SK-N-SH treated with all-trans-retinoic acid at 6 μM for 48 hours (cell line): ENCODE results near the gene CCDC124.

ENCODE experiments used
- ATAC-seq: fragments of 200-7000 bp; cut with Tn5 transposase; 3 replicates; pipeline ENCODE4 v1.9.1; 2020; ENCODE audit warnings: mild to moderate bottlenecking, moderate library complexity
- ARNTL ChIP-seq: fragments of 450-650 bp; formaldehyde crosslinking; IDR thresholded peaks from 2 replicates; pipeline ENCODE4 v1.5.0; 2020; ENCODE audit warnings: low read depth, mild to moderate bottlenecking, moderate library complexity, borderline replicate concordance
- CREB5 ChIP-seq: fragments of 250-450 bp; sonication (Bioruptor Pico); IDR thresholded peaks from 2 replicates; pipeline ENCODE4 v1.5.1; 2020; ENCODE audit warnings: low read depth, mild to moderate bottlenecking, moderate library complexity
- CSDC2 ChIP-seq: fragments of 250-450 bp; sonication (Bioruptor Pico); IDR thresholded peaks from 2 replicates; pipeline ENCODE4 v1.5.0; 2020; ENCODE audit warnings: mild to moderate bottlenecking, moderate library complexity
- CSRNP3 ChIP-seq: fragments of 250-450 bp; sonication (Bioruptor Pico); IDR thresholded peaks from 2 replicates; pipeline ENCODE4 v1.5.1; 2021; ENCODE audit warnings: mild to moderate bottlenecking, moderate library complexity
- ESRRG ChIP-seq: fragments of 250-450 bp; sonication (Bioruptor Pico); IDR thresholded peaks from 2 replicates; pipeline ENCODE4 v1.6.1; 2021; ENCODE audit warnings: mild to moderate bottlenecking
- GLIS3 ChIP-seq: fragments of 250-450 bp; sonication (Bioruptor Pico); IDR thresholded peaks from 2 replicates; pipeline ENCODE4 v1.5.0; 2020; ENCODE audit warnings: mild to moderate bottlenecking, moderate library complexity
- OSR1 ChIP-seq: fragments of 250-450 bp; sonication (Bioruptor Pico); IDR thresholded peaks from 2 replicates; pipeline ENCODE4 v1.8.0; 2022; ENCODE audit warnings: moderate library complexity, mild to moderate bottlenecking, inconsistent platforms
- POU6F1 ChIP-seq: fragments of 250-450 bp; sonication (Bioruptor Pico); IDR thresholded peaks from 2 replicates; pipeline ENCODE4 v1.8.0; 2021; ENCODE audit warnings: low read depth, mild to moderate bottlenecking, moderate library complexity, borderline replicate concordance
- PPARA ChIP-seq: fragments of 250-450 bp; sonication (Bioruptor Pico); IDR thresholded peaks from 2 replicates; pipeline ENCODE4 v1.5.0; 2020; ENCODE audit warnings: mild to moderate bottlenecking, borderline replicate concordance
- RARB ChIP-seq: fragments of 250-450 bp; sonication (Bioruptor Pico); IDR thresholded peaks from 2 replicates; pipeline ENCODE4 v1.8.0; 2021; ENCODE audit warnings: mild to moderate bottlenecking, moderate library complexity
- TCF4 ChIP-seq: fragments of 250-450 bp; sonication (Bioruptor Pico); IDR thresholded peaks from 2 replicates; pipeline ENCODE4 v1.8.0; 2021; ENCODE audit warnings: mild to moderate bottlenecking, moderate library complexity, borderline replicate concordance
- TOX ChIP-seq: fragments of 250-450 bp; sonication (Bioruptor Pico); IDR thresholded peaks from 2 replicates; pipeline ENCODE4 v1.8.0; 2021; ENCODE audit warnings: mild to moderate bottlenecking, moderate library complexity, borderline replicate concordance
- TSHZ2 ChIP-seq: fragments of 250-450 bp; sonication (Bioruptor Pico); IDR thresholded peaks from 2 replicates; pipeline ENCODE4 v1.5.0; 2020; ENCODE audit warnings: mild to moderate bottlenecking, moderate library complexity
- ZFP30 ChIP-seq: fragments of 450-650 bp; formaldehyde crosslinking; IDR thresholded peaks from 2 replicates; pipeline ENCODE4 v1.5.0; 2022; ENCODE audit warnings: mild to moderate bottlenecking, moderate library complexity
- ZNF565 ChIP-seq: fragments of 450-650 bp; formaldehyde crosslinking; conservative IDR thresholded peaks from 2 replicates; pipeline ENCODE4 v1.5.0; 2020; ENCODE audit warnings: low read depth, mild to moderate bottlenecking, moderate library complexity
- ZNF70 ChIP-seq: fragments of 450-650 bp; formaldehyde crosslinking; IDR thresholded peaks from 2 replicates; pipeline ENCODE4 v1.5.0; 2020; ENCODE audit warnings: mild to moderate bottlenecking, moderate library complexity
- TF ChIP-seq, protein P1 (sequence below): fragments of 250-450 bp; sonication (Bioruptor Pico); IDR thresholded peaks from 2 replicates; pipeline ENCODE4 v1.8.0; 2020; ENCODE audit warnings: mild to moderate bottlenecking, moderate library complexity, borderline replicate concordance

Gene CCDC124

DNA sequence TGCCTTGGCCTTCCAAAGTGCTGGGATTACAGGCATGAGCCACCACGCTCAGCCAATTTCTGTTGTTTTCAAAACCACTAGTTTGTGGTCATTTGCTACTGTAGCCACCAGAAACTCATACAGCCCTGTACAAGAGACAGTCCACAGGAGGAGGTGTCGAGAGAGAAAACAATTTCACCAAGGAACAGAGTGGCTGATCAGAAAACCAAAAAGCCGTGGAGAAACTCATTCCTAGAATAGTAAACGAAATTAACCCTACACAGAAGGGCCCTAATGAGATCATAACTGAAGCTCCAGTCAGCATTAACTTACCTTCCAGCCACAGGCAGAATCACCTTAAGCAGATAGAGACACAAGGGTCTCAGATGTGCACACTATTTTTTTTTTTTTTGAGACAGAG lies 3.8 kb upstream of the CCDC124 start:
- TF ChIP-seq ESRRG (CRISPR knock-in tag) (no peak), ZNF565 (no peak), TCF4 (no peak), ARNTL (CRISPR knock-in tag) (no peak), TOX (CRISPR knock-in tag) (no peak), OSR1 (no peak), CSRNP3 (CRISPR knock-in tag) (no peak), CSDC2 (CRISPR knock-in tag) (no peak), TSHZ2 (CRISPR knock-in tag) (no peak)
- no peak for ATAC-seq

- TF ChIP-seq TSHZ2 (CRISPR knock-in tag) = no peak
- TF ChIP-seq, protein P1, sequence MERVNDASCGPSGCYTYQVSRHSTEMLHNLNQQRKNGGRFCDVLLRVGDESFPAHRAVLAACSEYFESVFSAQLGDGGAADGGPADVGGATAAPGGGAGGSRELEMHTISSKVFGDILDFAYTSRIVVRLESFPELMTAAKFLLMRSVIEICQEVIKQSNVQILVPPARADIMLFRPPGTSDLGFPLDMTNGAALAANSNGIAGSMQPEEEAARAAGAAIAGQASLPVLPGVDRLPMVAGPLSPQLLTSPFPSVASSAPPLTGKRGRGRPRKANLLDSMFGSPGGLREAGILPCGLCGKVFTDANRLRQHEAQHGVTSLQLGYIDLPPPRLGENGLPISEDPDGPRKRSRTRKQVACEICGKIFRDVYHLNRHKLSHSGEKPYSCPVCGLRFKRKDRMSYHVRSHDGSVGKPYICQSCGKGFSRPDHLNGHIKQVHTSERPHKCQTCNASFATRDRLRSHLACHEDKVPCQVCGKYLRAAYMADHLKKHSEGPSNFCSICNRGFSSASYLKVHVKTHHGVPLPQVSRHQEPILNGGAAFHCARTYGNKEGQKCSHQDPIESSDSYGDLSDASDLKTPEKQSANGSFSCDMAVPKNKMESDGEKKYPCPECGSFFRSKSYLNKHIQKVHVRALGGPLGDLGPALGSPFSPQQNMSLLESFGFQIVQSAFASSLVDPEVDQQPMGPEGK (CRISPR knock-in tag) = no peak
- TF ChIP-seq ESRRG (CRISPR knock-in tag) = no peak
- no peak for ATAC-seq
These were observed 1.2 kb upstream of the CCDC124 start for GRCh38 chr19:17931532-17932191.

GRCh38 chr19:17933414-17934129 lies 757 bp downstream of the CCDC124 start:
- ATAC-seq = 0 out of 3 replicates have a peak, but pooled peaks have one; percentile 2
- TF ChIP-seq ZFP30 (CRISPR knock-in tag) (no peak), POU6F1 (CRISPR knock-in tag) (no peak), PPARA (no peak), ARNTL (CRISPR knock-in tag) (no peak), ZNF70 (no peak), RARB (CRISPR knock-in tag) (no peak), CREB5 (no peak), ZNF565 (no peak), GLIS3 (CRISPR knock-in tag) (no peak)
- TF ChIP-seq, all 23 proteins: peak for 0
